Measurements from ENCODE around the gene SSX5. TPM values are rescaled to one million over a fixed set of nuclear protein-coding genes. Genes with fewer than 3 reads are reported as not detected.
"Not testable (repeated sequence)": the region's sequence is repeated elsewhere in the genome, so short reads cannot be mapped to it uniquely, and the experiment has no call there.

SSX5 gene
- total and polyA plus RNA-seq, 9 donors, result not detected

- no peak for DNase-seq
- no peak overlapping the region for H3K27ac ChIP-seq (ENCODE audit: low read length)
- no peaks in the 10 kb centered on the region for H3K36me3 ChIP-seq (ENCODE audit: control insufficient read depth, insufficient read depth, low read length)
- H3K4me3 ChIP-seq (ENCODE audit: low read length), result no peak overlapping the region
- no peaks in the 10 kb centered on the region for H3K27me3 ChIP-seq (ENCODE audit: control insufficient read depth, insufficient read depth, low read length)
- H3K4me1 ChIP-seq (ENCODE audit: control insufficient read depth, insufficient read depth, low read length), result no peaks in the 10 kb centered on the region
- no peaks in the 10 kb centered on the region for H3K9me3 ChIP-seq (replicated peaks; ENCODE audit: control insufficient read depth, low read depth, low read length)
- 91% methylated on average over 8 of the region's 10 CpGs for WGBS (ENCODE audit: insufficient coverage)
Observed at GRCh38 chrX:48153769-48154168, 42.8 kb downstream of the SSX5 start.

GRCh38 chrX:48142697-48143096, 53.9 kb downstream of the SSX5 start:
- not testable (repeated sequence) for H3K9me3 ChIP-seq (replicated peaks; ENCODE audit: control insufficient read depth, low read depth, low read length); H3K27me3 ChIP-seq (ENCODE audit: control insufficient read depth, insufficient read depth, low read length); H3K4me1 ChIP-seq (ENCODE audit: control insufficient read depth, insufficient read depth, low read length); DNase-seq; H3K4me3 ChIP-seq (ENCODE audit: low read length); H3K36me3 ChIP-seq (ENCODE audit: control insufficient read depth, insufficient read depth, low read length); H3K27ac ChIP-seq (ENCODE audit: low read length)
- 68% methylated on average over 10 of the region's 11 CpGs for WGBS (ENCODE audit: insufficient coverage)

- not testable (repeated sequence) for H3K27ac ChIP-seq (ENCODE audit: low read length); DNase-seq; H3K36me3 ChIP-seq (ENCODE audit: control insufficient read depth, insufficient read depth, low read length); H3K9me3 ChIP-seq (replicated peaks; ENCODE audit: control insufficient read depth, low read depth, low read length); H3K4me1 ChIP-seq (ENCODE audit: control insufficient read depth, insufficient read depth, low read length); H3K27me3 ChIP-seq (ENCODE audit: control insufficient read depth, insufficient read depth, low read length); H3K4me3 ChIP-seq (ENCODE audit: low read length)
- no CpG with 5 or more reads among the region's 2 CpGs for WGBS (ENCODE audit: insufficient coverage)
Observed at GRCh38 chrX:48141810-48142508, 54.6 kb downstream of the SSX5 start.

- 98% methylated on average over 10 of the region's 33 CpGs for WGBS (ENCODE audit: insufficient coverage)
- H3K4me1 ChIP-seq (ENCODE audit: control insufficient read depth, insufficient read depth, low read length); DNase-seq; H3K9me3 ChIP-seq (replicated peaks; ENCODE audit: control insufficient read depth, low read depth, low read length); H3K36me3 ChIP-seq (ENCODE audit: control insufficient read depth, insufficient read depth, low read length); H3K27ac ChIP-seq (ENCODE audit: low read length); H3K4me3 ChIP-seq (ENCODE audit: low read length); H3K27me3 ChIP-seq (ENCODE audit: control insufficient read depth, insufficient read depth, low read length): not testable (repeated sequence)
Observed at GRCh38 chrX:48139076-48139475, 57.5 kb downstream of the SSX5 start.

Other genes with a start within 250 kb of the SSX5 start
- gene ZNF182, start 192.8 kb downstream of the SSX5 start, total RNA-seq, result 4.1 TPM
- 1 to 10 TPM; 4.1 to 6.8 (median 5.0) TPM for gene ZNF182, start 192.8 kb downstream of the SSX5 start, polyA plus RNA-seq (ENCODE audit: insufficient read depth in 1 of 8, insufficient read length in 8 of 8, low replicate concordance in 1 of 8)
- not detected for gene SPACA5, start 189.8 kb downstream of the SSX5 start, total RNA-seq
- gene SPACA5, start 189.8 kb downstream of the SSX5 start, polyA plus RNA-seq (ENCODE audit: insufficient read depth in 1 of 8, insufficient read length in 8 of 8, low replicate concordance in 1 of 8), result not detected
- gene ZNF630, start 125.2 kb downstream of the SSX5 start, total RNA-seq, result 2.3 TPM
- 1 to 10 TPM; 1.6 to 2.8 (median 2.0) TPM for gene ZNF630, start 125.2 kb downstream of the SSX5 start, polyA plus RNA-seq (ENCODE audit: insufficient read depth in 1 of 8, insufficient read length in 8 of 8, low replicate concordance in 1 of 8)
- not detected for gene SPACA5B, start 66.2 kb downstream of the SSX5 start, total RNA-seq
- not detected for gene SPACA5B, start 66.2 kb downstream of the SSX5 start, polyA plus RNA-seq (ENCODE audit: insufficient read depth in 1 of 8, insufficient read length in 8 of 8, low replicate concordance in 1 of 8)
- not detected for gene SSX1, start 58.6 kb upstream of the SSX5 start, total RNA-seq
- gene SSX1, start 58.6 kb upstream of the SSX5 start, polyA plus RNA-seq (ENCODE audit: insufficient read depth in 1 of 8, insufficient read length in 8 of 8, low replicate concordance in 1 of 8), result under 1 TPM in 1 of 8 donors, not detected in 7; 0.10 TPM
- not detected for gene SSX3, start 159.9 kb upstream of the SSX5 start, total RNA-seq
- not detected for gene SSX3, start 159.9 kb upstream of the SSX5 start, polyA plus RNA-seq (ENCODE audit: insufficient read depth in 1 of 8, insufficient read length in 8 of 8, low replicate concordance in 1 of 8)
- gene SSX4, start 186.7 kb upstream of the SSX5 start, total RNA-seq, result not detected
- not detected for gene SSX4, start 186.7 kb upstream of the SSX5 start, polyA plus RNA-seq (ENCODE audit: insufficient read depth in 1 of 8, insufficient read length in 8 of 8, low replicate concordance in 1 of 8)
- not detected for gene SSX4B, start 215.2 kb upstream of the SSX5 start, total RNA-seq
- not detected for gene SSX4B, start 215.2 kb upstream of the SSX5 start, polyA plus RNA-seq (ENCODE audit: insufficient read depth in 1 of 8, insufficient read length in 8 of 8, low replicate concordance in 1 of 8)